Measurements from ENCODE around the gene SPOCK1. TPM values are rescaled to one million over a fixed set of nuclear protein-coding genes. Genes with fewer than 3 reads are reported as not detected.

The SPOCK1 gene
- polyA plus RNA-seq, 6 donors from 2014 or later = not detected

GRCh38 chr5:137450759-137451158 is 48.4 kb downstream of the SPOCK1 start:
- Mint-ChIP-seq H3K27me3 (peaks cover 0 to 3% (median 0%) of the 10 kb centered on the region in 3 donors), H3K4me1 (no peaks in the 10 kb centered on the region), H3K4me3 (peak overlapping the region in 1 of 8 donors; percentile 55), H3K27ac (peak overlapping the region in 1 of 6 donors; percentile 49), H3K36me3 (no peaks in the 10 kb centered on the region), H3K9me3 (peaks cover 0 to 4% (median 0%) of the 10 kb centered on the region in 7 donors)
- DNase-seq = no peak
- ATAC-seq (ENCODE audit: low read depth in 2 of 2) = no peak

GRCh38 chr5:137448868-137449267 is 50.3 kb downstream of the SPOCK1 start:
- Mint-ChIP-seq H3K4me3 (no peak overlapping the region), H3K27me3 (peaks cover 0 to 10% (median 9%) of the 10 kb centered on the region in 3 donors), H3K9me3 (peaks cover 0 to 4% (median 2%) of the 10 kb centered on the region in 7 donors), H3K36me3 (no peaks in the 10 kb centered on the region), H3K4me1 (no peaks in the 10 kb centered on the region), H3K27ac (no peak overlapping the region)
- ATAC-seq (ENCODE audit: low read depth in 2 of 2) (no peak), DNase-seq (no peak)

- Mint-ChIP-seq H3K36me3 (no peaks in the 10 kb centered on the region), H3K27me3 (peaks cover 0 to 19% (median 9%) of the 10 kb centered on the region in 3 donors), H3K9me3 (peaks cover 0 to 8% (median 4%) of the 10 kb centered on the region in 7 donors), H3K27ac (no peak overlapping the region), H3K4me3 (no peak overlapping the region), H3K4me1 (no peaks in the 10 kb centered on the region)
- DNase-seq = no peak
- no peak for ATAC-seq (ENCODE audit: low read depth in 2 of 2)
Measured at GRCh38 chr5:137446615-137447014, 52.5 kb downstream of the SPOCK1 start.

- no peak overlapping the region for H3K4me3 Mint-ChIP-seq
- no peaks in the 10 kb centered on the region for H3K4me1 Mint-ChIP-seq
- ATAC-seq (ENCODE audit: low read depth in 2 of 2) (no peak), DNase-seq (no peak)
- peaks cover 0 to 8% (median 4%) of the 10 kb centered on the region in 7 donors for H3K9me3 Mint-ChIP-seq
- H3K27ac Mint-ChIP-seq = no peak overlapping the region
- peaks cover 0 to 19% (median 9%) of the 10 kb centered on the region in 3 donors for H3K27me3 Mint-ChIP-seq
- no peaks in the 10 kb centered on the region for H3K36me3 Mint-ChIP-seq
Measured at GRCh38 chr5:137446151-137446550, 53.0 kb downstream of the SPOCK1 start.

- Mint-ChIP-seq H3K4me1 (no peaks in the 10 kb centered on the region), H3K4me3 (no peak overlapping the region), H3K27me3 (peaks cover 0 to 19% (median 9%) of the 10 kb centered on the region in 3 donors), H3K36me3 (no peaks in the 10 kb centered on the region), H3K9me3 (peaks cover 0 to 10% (median 0%) of the 10 kb centered on the region in 7 donors), H3K27ac (peak overlapping the region in 1 of 6 donors; percentile 30)
- DNase-seq (no peak), ATAC-seq (ENCODE audit: low read depth in 2 of 2) (no peak)
Measured at GRCh38 chr5:137442660-137443059, 56.5 kb downstream of the SPOCK1 start.

- Mint-ChIP-seq H3K4me3 (no peak overlapping the region), H3K4me1 (no peaks in the 10 kb centered on the region), H3K27me3 (peaks cover 0 to 19% (median 9%) of the 10 kb centered on the region in 3 donors), H3K9me3 (peaks cover 0 to 10% (median 0%) of the 10 kb centered on the region in 7 donors), H3K27ac (no peak overlapping the region), H3K36me3 (no peaks in the 10 kb centered on the region)
- DNase-seq (no peak), ATAC-seq (ENCODE audit: low read depth in 2 of 2) (no peak)
Measured at GRCh38 chr5:137441476-137441875, 57.6 kb downstream of the SPOCK1 start.

- Mint-ChIP-seq H3K36me3 (no peaks in the 10 kb centered on the region), H3K4me1 (no peaks in the 10 kb centered on the region), H3K27me3 (peaks cover 0 to 19% (median 9%) of the 10 kb centered on the region in 3 donors), H3K9me3 (peaks cover 0 to 8% (median 0%) of the 10 kb centered on the region in 7 donors), H3K27ac (no peak overlapping the region), H3K4me3 (no peak overlapping the region)
- ATAC-seq (ENCODE audit: low read depth in 2 of 2) = no peak
- no peak for DNase-seq
Measured at GRCh38 chr5:137440795-137441194, 58.3 kb downstream of the SPOCK1 start.

GRCh38 chr5:137439645-137440044 is 59.5 kb downstream of the SPOCK1 start:
- H3K9me3 Mint-ChIP-seq = peaks cover 0 to 8% (median 0%) of the 10 kb centered on the region in 7 donors
- H3K36me3 Mint-ChIP-seq = no peaks in the 10 kb centered on the region
- H3K27me3 Mint-ChIP-seq = peaks cover 0 to 17% (median 6%) of the 10 kb centered on the region in 3 donors
- DNase-seq (no peak), ATAC-seq (ENCODE audit: low read depth in 2 of 2) (no peak)
- no peak overlapping the region for H3K4me3 Mint-ChIP-seq
- no peak overlapping the region for H3K27ac Mint-ChIP-seq
- no peaks in the 10 kb centered on the region for H3K4me1 Mint-ChIP-seq

GRCh38 chr5:137438932-137439331 is 60.2 kb downstream of the SPOCK1 start:
- DNase-seq (no peak), ATAC-seq (ENCODE audit: low read depth in 2 of 2) (no peak)
- Mint-ChIP-seq H3K4me1 (no peaks in the 10 kb centered on the region), H3K36me3 (no peaks in the 10 kb centered on the region), H3K4me3 (no peak overlapping the region), H3K27me3 (peaks cover 0 to 10% (median 0%) of the 10 kb centered on the region in 3 donors), H3K27ac (no peak overlapping the region), H3K9me3 (peaks cover 0 to 8% (median 0%) of the 10 kb centered on the region in 7 donors)

- peaks cover 0 to 4% (median 0%) of the 10 kb centered on the region in 7 donors for H3K9me3 Mint-ChIP-seq
- no peak overlapping the region for H3K27ac Mint-ChIP-seq
- H3K27me3 Mint-ChIP-seq = peaks cover 0 to 6% (median 0%) of the 10 kb centered on the region in 3 donors
- no peaks in the 10 kb centered on the region for H3K36me3 Mint-ChIP-seq
- DNase-seq (no peak), ATAC-seq (ENCODE audit: low read depth in 2 of 2) (no peak)
- no peak overlapping the region for H3K4me3 Mint-ChIP-seq
- H3K4me1 Mint-ChIP-seq = no peaks in the 10 kb centered on the region
Measured at GRCh38 chr5:137437774-137438173, 61.4 kb downstream of the SPOCK1 start.

GRCh38 chr5:137433539-137433938 is 65.6 kb downstream of the SPOCK1 start:
- Mint-ChIP-seq H3K9me3 (peaks cover 2 to 13% (median 9%) of the 10 kb centered on the region in 7 donors), H3K27ac (no peak overlapping the region), H3K36me3 (peaks cover 0 to 5% of the 10 kb centered on the region in 2 donors), H3K4me3 (no peak overlapping the region), H3K4me1 (no peaks in the 10 kb centered on the region), H3K27me3 (peaks cover 0 to 16% (median 0%) of the 10 kb centered on the region in 3 donors)
- DNase-seq (no peak), ATAC-seq (ENCODE audit: low read depth in 2 of 2) (no peak)

- Mint-ChIP-seq H3K27me3 (peaks cover 0 to 19% (median 0%) of the 10 kb centered on the region in 3 donors), H3K4me3 (no peak overlapping the region), H3K9me3 (peaks cover 2 to 13% (median 9%) of the 10 kb centered on the region in 7 donors), H3K27ac (no peak overlapping the region), H3K36me3 (peaks cover 0 to 5% of the 10 kb centered on the region in 2 donors), H3K4me1 (no peaks in the 10 kb centered on the region)
- ATAC-seq (ENCODE audit: low read depth in 2 of 2) (no peak), DNase-seq (no peak)
Measured at GRCh38 chr5:137432376-137432775, 66.8 kb downstream of the SPOCK1 start.

- ATAC-seq (ENCODE audit: low read depth in 2 of 2) = no peak
- DNase-seq = no peak
- Mint-ChIP-seq H3K9me3 (peaks cover 2 to 13% (median 9%) of the 10 kb centered on the region in 7 donors), H3K4me1 (no peaks in the 10 kb centered on the region), H3K27me3 (peaks cover 0 to 19% (median 0%) of the 10 kb centered on the region in 3 donors), H3K4me3 (no peak overlapping the region), H3K36me3 (peaks cover 0 to 5% of the 10 kb centered on the region in 2 donors), H3K27ac (no peak overlapping the region)
Measured at GRCh38 chr5:137431051-137431450, 68.1 kb downstream of the SPOCK1 start.

GRCh38 chr5:137415231-137415681 is 83.9 kb downstream of the SPOCK1 start:
- Mint-ChIP-seq H3K36me3 (no peaks in the 10 kb centered on the region), H3K4me1 (no peaks in the 10 kb centered on the region), H3K9me3 (peaks cover 7 to 34% (median 18%) of the 10 kb centered on the region in 7 donors), H3K4me3 (no peak overlapping the region), H3K27me3 (no peaks in the 10 kb centered on the region), H3K27ac (no peak overlapping the region)
- DNase-seq = no peak
- ATAC-seq (ENCODE audit: low read depth in 2 of 2) = no peak
